K562 treated with DMSO at 1 percent for 48 hours (cell line): ENCODE results near the gene FAM219A. TPM values are rescaled to one million over a fixed set of nuclear protein-coding genes. Genes with fewer than 3 reads are reported as not detected.

Source experiments
- total RNA-seq: library from RNA; unstranded; fragments of 300-600 nt; gene quantifications from 2 replicates; pipeline ENCODE4 v1.2.3, GENCODE V29; 2022; ENCODE audit warnings: low replicate concordance; ENCODE audit errors: extremely low read depth

Gene FAM219A, protein sequence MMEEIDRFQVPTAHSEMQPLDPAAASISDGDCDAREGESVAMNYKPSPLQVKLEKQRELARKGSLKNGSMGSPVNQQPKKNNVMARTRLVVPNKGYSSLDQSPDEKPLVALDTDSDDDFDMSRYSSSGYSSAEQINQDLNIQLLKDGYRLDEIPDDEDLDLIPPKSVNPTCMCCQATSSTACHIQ
- total RNA-seq: not detected in 2 replicates

DNA sequence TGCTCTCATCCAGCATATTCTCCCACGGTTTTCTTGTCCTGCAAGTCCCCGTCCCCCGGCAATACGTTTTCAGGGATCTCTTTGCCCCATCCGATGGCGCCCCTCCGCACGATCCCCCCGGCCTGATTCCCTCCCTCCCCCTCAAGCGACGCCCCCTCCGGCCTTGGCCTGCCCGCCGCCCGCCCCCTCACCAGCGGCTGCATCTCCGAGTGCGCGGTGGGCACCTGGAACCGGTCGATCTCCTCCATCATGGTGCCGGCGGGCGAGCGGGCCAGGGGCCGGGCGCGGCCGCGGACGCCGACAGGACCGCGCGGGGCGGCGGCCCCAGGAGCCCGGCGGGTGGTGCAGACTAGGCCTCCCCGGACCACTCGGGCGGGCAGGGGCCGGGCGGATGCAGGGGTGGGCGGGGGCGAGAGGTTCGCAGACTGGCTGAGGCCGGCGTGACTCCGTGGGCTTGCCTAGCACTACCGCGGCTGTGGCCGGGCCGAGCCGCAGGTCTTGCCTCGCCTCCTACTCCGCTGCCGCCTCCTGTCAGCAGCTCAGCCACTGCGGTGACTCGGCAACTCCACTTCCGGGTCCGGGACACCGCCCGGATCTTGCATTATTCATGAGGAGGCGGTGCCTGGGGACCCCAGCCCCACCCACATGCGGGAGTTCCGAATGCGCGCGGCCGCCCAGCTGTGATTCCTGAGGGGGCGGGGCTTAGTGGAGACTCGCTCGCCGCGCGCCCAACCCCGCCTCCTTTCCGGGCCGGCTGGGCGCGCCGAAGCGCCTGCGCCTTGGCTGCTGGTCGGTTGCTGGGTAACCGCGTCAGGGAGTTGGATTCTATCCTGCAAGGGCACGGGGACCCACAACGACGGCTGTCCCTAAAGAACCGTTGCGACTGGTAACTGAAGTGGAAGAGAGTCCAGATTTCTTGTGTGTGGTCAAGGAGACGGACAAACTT lies at the start of gene FAM219A, which contains the start of gene DNAI1:
FAM219A (minus strand) TSS at position 558 of the 946 bp plus-strand sequence; CDS start at position 251, 307 bp downstream.
DNAI1 (plus strand) TSS at position 793 of the 946 bp plus-strand sequence. CDS start 201 bp downstream, outside the sequence.

DNA sequence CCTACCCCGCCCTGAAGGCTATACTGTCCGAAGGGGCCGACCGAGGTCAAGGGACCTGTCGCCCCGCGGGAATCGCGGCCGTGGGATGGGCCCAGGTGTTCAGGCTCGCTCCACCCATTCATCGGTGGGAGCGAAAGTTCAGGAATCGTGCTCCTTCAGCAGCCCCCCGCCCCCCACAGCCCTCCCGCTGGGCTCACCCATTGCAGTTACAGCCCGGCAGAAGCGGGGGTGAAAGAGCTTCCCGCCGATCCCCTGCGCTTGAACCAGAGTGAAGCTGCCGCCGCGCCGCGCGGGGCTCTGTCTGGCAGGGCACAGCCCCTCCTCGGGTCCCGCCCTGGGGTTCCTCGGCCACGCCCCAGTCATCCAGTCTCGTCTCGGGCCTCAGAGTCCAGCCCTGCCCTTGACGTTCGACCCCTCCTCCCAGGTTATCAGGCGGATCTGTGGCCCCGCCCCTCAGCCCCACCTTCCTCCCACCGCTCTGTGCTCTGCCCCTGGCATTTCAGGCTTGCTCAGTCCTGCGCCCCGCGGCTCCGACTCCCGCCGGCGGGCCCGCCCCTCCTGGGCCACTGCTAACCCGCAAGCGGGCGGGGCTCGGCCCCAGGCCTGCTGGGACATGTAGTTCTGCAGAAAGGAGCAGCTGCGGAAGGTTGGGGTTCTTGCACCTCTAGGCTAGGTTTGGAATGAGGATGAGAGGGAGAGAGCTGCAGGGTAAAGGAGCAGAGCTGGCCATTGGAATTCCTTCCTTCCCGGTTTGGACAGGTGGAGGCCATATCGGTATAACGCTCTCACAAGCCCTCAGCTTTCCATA lies 81.6 kb downstream of the FAM219A start, which contains the start of gene MYORG:
MYORG (minus strand) TSS at position 303 of the 808 bp plus-strand sequence. CDS start 3,955 bp downstream, outside the sequence.

Other genes starting within 250 kb of the FAM219A start
- gene KIF24, start 129.3 kb downstream of the FAM219A start, total RNA-seq: not detected in 2 replicates
- not detected in 2 replicates for gene NUDT2, start 129.0 kb downstream of the FAM219A start, total RNA-seq
- not detected in 2 replicates for gene MYORG, start 81.7 kb downstream of the FAM219A start, total RNA-seq
- gene DNAI1, start 235 bp upstream of the FAM219A start, total RNA-seq: not detected in 2 replicates
- not detected in 2 replicates for gene ENHO, start 64.4 kb upstream of the FAM219A start, total RNA-seq
- not detected in 2 replicates for gene CNTFR, start 131.2 kb upstream of the FAM219A start, total RNA-seq
- not detected in 2 replicates for gene RPP25L, start 153.5 kb upstream of the FAM219A start, total RNA-seq
- gene DCTN3, start 161.9 kb upstream of the FAM219A start, total RNA-seq: 727 TPM in 1 of 2 replicates, not detected in the other
- not detected in 2 replicates for gene ARID3C, start 170.5 kb upstream of the FAM219A start, total RNA-seq
- gene SIGMAR1, start 179.2 kb upstream of the FAM219A start, total RNA-seq: not detected in 2 replicates
- gene GALT, start 188.1 kb upstream of the FAM219A start, total RNA-seq: not detected in 2 replicates
- not detected in 2 replicates for gene IL11RA, start 193.6 kb upstream of the FAM219A start, total RNA-seq
- not detected in 2 replicates for gene CCL27, start 204.1 kb upstream of the FAM219A start, total RNA-seq
- gene CCL19, start 232.7 kb upstream of the FAM219A start, total RNA-seq: not detected in 2 replicates